GM18867 (cell line): ENCODE data around the gene IL36A.

Experiments used
- ATAC-seq: cut with Tn5 transposase; IDR thresholded peaks from one replicate; pipeline ENCODE4 v1.9.1; 2021; ENCODE audit warnings: mild to moderate bottlenecking, moderate library complexity; ENCODE audit not compliant: unreplicated experiment

The IL36A gene, protein sequence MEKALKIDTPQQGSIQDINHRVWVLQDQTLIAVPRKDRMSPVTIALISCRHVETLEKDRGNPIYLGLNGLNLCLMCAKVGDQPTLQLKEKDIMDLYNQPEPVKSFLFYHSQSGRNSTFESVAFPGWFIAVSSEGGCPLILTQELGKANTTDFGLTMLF

DNA sequence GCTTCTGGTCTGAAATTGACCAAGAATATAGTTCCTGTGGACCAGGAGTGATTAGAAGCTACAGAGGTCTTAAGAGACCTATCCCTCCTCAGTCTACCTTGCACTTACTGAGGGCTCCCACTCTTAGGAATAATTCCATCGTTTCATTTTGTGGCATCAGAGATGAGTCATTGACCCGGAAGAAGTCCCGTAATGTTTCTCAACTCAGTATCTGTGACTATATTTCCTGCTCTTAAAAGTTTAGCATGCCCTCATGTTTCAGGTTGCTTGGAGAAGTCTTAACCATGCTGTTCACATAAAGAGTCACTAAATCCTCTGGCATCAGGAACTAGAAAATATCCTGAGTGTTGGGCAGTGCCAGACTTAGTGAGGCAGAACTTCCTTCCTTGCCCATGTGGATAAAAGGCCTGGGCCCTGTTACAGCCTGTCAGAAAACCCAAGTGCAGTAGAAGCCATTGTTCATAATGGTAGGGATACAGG lies at the start of gene IL36A:
Gene IL36A, plus strand, starts transcription at position 430 of the 480 bp plus-strand sequence. CDS start 413 bp downstream, outside the sequence.
- ATAC-seq, result no peak

DNA sequence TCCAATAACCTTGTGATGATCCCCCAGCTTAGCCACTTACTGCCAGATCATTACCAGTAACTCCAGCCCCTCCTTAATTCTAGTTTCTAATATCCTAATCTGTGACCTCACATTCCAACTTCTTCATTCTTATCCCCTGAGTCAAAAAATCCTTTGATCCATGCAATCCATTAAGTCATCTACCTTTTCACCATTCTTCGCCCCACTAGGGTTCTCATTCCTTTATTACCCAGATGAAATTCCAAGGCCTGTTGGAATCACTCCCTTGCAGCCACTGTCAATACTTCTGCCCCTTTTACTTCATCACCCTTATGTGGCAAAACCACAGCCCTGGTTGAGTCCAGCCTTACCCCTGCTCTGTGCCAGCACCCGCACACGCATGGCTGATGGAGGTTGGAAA lies 47.7 kb upstream of the IL36A start:
- ATAC-seq, result no peak

DNA sequence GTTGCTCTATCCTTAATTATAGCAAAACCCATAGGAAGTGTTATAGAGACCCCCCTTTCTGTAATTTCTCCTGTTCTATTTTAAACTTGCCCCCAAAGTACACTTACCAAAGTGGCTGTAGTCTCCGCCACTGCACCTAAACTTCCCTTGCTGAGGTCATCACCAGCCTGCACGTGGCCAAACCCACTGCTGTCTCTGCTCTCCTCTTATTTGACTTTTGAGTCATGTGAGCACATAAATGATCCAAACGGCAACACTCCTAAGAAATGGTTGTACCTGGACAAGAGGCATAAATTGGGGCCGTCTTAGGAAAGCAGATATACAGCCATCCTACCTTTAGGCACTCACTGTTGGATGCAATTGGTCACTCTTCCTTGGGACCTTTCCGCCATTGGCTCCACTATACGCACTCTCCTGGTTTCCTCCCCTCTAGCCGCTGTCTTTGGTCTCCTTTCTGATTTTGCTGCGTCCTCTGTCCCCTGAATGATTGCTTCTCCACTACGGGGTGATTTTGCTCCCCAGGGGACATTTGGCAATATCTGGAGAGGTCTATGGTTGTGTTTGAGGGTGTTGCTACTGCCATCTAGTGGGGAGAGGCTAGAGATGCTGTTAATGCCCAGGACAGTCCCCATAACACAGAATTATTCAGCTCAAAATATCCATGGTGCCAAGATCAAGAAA lies 46.7 kb upstream of the IL36A start:
- peak; percentile 68 for ATAC-seq

DNA sequence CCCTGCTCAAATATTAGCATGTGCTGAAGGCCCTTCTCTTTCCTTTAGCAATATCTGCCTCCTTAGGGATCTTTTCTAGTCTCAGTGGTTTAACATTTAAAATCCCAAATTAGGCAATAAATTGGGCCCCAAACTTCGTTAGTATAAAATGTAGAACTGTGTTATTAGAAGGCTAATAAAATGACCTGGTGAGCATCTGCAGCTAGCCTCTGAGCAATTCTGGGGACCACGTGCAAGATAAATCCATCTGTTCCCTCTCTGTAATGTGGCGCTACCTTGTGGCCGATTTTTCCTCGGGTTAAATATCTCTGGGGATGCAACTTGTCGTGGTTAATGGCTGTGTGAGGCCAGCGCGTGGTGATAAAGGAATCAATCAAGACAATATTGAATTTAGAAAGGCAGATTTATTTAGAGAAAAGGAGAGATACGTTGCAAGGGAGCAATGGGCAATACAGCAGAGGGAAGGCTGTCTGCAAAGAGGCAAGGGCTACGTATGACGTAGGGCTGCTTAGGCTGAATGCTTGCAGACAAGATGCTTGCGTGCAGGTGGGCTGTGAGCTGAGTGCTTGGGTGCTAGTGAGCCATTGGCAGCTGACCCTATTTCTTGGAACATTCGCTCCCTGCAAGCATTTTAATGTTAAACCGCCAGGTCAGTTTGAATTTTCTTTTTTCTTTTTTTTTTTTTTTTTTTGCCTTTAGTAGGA lies 46.0 kb upstream of the IL36A start:
- no peak for ATAC-seq

DNA sequence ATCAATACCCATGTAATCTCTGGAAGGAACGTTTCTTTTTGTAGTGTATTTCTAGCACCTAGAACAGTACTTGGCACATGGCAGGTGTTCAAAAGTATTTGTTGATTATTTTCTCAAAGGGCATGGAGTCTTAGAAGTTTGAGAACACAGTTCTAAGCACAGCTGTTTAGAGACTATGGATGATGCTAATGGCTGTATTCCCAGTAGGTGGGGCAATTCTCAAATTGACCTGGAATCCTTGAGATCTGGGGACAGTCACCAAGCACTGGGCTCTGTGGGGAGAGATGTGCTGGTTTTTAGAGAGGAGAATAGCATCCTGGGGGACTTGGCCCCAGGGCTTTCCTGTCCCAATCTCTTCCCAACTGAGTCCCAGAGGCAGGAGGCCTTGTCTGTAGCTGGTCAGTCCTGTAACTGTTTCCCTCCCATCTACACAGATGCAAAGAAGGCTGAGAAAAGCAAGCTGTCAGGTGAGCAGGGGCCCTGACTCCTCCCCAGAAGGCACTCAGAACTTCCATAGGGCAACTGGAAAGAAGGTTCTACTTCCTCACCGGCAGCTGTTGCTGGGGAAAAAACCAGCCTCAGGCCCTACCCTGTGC lies 44.9 kb upstream of the IL36A start:
- ATAC-seq, result no peak

DNA sequence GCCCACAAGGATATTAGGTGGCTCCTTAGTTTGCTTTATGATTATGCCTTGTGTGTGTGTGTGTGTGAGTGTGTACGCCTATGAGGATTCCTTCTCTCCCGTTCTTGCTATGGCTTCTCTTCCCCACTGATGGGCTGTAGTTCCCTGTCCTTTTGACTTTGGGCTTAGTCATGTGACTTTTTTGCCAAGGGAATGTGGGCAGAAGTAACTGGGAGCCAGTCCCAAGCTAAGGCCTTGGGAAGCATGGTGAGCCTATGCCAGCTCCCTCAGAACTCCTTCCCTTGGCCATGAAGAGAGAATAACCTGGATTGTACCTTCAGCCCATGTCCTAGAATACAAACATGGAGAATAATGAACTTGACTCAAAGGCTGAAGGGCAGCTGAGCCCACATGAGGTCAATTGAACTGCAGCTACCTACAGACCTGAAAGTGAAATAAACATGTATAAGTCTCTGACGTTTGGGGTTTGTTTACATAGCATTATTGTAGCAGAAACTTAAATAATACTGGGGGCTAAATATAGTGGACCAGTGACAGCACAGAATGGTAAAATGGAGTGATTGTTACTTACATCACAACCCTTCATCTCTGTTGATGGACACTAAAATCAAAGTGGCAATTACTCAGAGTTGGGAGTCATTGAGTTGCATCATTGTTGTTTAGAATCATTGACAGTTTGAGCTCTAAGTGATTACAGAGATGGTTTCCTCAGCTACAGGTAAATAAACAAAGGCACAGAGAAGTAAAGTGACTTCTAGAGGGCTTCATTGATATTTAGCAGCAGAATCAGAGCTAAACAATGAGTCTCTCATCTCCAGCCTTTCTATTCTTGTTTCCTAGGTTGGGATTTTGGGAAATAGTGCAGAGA lies 42.7 kb upstream of the IL36A start:
- ATAC-seq, result no peak

DNA sequence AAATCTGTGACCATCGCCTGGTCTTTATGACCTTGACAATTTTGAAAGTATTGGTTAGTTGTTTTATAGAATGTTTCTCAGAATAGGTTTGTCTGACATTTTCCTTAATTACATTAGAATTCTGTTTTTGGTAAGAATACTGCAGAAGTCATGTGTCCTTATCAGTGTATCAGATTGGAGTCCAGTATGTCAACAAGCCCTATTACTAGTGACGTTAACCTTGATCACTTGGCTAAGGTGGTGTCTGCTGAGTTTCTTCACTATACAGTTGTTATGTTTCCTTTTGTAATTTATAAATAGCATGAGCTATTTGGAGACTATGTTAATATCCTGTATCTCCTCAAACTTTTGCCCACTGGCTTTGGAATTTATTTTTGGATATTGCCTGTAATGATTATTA lies 38.2 kb upstream of the IL36A start:
- ATAC-seq, result no peak

DNA sequence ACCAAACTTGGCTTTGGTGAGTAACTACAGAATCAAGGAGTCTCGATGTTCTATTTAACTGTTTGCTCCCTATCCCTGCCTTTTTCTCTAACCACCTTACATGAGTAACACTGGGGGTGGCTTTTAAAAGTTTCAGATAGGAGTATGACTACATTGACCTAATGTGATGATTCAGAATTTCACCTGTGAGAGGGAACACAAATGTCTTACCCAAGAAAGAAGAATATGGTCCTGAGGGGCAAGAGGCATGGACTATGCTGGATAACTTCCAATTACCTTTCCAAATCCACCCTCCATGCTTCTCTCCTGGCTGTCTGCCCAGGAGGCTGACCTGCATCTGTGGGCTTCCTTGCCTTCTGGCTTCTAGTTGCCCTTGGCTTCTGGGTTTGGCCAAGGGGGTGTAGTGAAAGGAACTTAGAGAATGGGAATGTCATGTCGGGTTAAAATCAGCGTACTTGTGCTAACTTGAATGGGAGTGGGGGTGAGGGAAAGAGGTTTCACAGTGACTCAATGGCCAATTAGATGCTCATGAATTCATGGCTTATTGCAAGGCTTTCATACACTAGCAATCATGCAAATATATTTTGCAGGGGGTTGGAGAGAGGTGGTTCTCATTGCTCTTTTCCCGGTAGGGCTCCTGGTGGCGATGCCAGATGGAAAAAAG lies 32.7 kb upstream of the IL36A start:
- ATAC-seq, result no peak

DNA sequence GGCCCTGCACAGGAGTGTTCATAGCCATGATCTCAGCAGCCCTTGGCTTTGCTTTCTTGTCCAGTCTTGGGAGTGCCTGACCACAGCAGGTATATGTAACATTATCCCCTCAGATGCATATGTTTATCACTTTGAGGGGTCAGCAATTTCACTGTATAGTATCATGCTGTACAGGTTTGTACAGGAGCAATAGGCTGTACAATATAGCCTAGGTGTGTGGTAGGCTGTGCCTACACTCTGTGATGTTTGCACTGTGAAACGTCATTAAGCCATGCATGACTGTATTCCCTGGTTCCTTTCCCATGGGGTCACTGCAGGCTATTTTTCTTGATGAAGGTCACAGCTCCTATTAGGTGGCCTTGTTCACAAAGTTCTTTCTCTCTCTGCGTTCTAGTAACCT lies 32.1 kb upstream of the IL36A start:
- ATAC-seq, result no peak

DNA sequence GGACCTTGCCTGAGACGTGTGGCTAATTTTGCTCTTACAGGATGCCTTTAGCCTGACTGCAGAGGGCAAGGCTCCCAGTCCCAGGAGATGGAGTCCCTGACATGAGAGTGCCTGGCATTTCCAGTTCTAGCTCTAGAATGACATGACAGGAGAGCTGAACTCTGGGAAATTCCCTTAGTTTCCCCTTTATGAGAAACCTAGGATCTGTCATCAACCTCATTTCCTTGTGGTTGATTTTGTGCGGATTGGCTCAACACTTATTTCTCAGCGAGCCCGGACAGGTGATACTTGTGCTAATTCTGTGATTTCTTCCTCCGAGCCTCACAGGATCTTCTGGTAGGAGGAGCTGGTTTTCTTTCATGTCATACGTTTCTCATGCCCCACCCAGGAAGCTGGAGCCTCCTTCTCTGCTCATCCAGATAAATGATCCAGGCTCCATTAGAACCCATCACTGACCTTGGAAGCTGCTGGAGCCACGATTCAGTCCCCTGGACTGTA lies 27.7 kb upstream of the IL36A start, which contains the start of gene IL36G:
Gene IL36G, plus strand, starts transcription at position 448 of the 498 bp plus-strand sequence. CDS start 633 bp downstream, outside the sequence.
- ATAC-seq, result no peak

DNA sequence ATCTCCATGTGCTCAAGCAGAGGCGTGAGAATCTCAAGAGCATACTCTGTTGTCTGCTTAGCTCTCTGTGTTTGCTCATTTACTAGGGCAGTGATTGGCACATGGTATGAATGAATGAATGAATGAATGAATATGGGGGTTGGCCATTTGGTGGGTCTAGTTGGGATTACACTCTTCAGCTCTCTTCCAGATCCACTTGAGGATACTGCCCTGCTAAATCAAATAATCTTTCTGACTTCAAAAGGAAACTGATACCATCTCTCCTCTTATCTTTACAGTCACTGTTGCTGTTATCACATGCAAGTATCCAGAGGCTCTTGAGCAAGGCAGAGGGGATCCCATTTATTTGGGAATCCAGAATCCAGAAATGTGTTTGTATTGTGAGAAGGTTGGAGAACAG lies 25.5 kb upstream of the IL36A start:
- ATAC-seq, result no peak

DNA sequence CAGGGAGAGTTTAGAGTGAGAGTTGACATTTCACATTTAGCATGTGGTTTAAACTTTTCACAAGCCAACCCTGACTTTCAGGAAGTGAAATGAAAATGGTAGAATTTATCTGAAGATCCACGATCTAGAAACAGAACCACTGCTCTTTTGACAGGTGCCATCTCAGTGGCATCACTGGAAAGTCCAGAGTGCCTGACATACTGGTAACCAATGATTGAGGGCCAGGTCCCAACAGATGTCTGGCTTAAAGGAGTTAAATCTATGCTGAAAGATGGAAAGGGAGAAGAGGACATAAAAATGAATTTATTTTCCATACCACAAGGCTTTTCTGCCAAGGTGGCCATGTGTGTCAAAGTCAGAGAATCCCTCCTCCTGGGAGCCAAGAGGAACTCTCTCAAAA lies 24.7 kb upstream of the IL36A start:
- ATAC-seq, result no peak

DNA sequence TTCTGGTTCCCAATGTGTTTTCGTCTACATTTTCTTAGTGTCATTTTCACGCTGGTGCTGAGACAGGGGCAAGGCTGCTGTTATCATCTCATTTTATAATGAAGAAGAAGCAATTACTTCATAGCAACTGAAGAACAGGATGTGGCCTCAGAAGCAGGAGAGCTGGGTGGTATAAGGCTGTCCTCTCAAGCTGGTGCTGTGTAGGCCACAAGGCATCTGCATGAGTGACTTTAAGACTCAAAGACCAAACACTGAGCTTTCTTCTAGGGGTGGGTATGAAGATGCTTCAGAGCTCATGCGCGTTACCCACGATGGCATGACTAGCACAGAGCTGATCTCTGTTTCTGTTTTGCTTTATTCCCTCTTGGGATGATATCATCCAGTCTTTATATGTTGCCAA lies 20.2 kb upstream of the IL36A start:
- ATAC-seq, result no peak

DNA sequence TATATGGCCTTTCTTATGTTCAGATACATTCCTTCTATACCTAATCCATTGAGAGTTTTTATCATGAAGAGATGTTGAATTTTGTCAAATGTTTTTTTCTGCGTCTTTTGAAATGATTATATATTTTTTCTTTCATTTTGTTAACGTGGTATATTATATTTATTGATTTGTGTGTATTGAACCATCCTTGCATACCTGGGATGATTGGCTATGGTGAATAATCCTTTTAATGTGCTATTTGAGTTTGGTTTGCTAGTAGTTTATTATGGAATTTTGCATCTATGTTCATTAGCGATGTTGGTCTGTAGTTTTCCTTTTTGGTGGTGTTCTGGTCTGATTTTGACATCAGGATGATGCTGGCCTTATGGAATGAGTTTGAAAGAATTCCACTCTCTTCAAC lies 15.6 kb upstream of the IL36A start:
- no peak for ATAC-seq

DNA sequence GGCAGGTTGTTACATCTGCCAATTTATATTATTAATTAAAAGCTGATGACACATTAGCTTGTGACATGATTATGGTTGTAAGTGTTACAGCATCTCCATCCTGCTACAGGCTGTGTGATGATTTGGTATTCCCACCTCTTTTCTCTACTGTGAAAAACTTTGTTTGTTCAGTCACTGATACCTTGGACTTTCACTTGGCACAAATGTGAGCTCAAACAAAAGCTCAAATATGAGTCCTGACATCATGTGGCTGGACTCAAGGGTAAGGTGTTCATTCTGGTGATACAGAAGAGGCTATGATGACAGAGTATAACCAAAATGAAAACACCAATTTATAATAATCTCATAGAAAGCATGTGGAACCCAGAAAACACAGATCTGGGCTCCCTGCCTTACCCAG lies 11.4 kb upstream of the IL36A start:
- no peak for ATAC-seq

DNA sequence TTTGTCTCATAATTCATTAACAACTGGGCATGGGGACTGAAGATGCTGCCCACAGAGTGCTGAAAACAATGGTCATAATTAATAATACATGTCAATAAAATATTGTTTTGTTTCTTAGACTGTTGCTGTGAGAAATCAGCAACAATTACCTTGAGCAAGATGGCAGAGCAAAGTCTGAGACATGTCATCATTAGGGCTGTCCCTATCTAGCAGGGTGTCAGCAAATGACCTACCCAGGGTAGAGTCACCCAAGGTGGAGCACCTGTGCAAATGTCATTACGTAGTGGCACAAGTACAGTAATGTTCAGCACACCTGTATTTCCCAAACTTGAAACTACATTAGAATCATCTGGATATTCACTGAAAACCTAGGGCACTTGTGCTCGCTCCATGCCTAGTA lies 10.6 kb upstream of the IL36A start:
- no peak for ATAC-seq

DNA sequence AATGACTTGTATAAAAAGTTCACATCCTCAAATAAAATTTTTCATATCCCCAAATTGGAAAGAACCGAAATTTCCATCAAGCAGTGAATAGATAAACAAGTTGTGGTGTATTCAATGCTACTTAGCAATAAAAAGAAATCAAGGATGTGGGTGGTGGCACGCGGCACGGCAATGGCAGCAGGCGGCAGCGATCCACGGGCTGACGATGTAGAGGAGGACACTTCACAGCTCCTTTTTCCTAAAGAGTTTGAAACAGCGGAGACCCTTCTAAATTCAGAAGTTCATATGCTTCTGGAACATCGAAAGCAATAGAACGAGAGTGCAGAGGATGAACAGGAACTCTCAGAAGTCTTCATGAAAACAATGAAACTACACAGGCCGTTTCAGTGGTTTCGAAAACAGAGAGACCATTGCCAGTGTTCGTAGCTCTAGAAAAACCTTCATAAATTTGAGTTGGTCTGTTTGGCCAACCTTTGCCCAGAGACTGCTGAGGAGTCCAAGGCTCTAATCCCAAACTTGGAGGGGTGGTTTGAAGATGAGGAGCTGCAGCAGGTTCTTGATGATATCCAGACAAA lies 9.8 kb upstream of the IL36A start:
- ATAC-seq, result no peak

DNA sequence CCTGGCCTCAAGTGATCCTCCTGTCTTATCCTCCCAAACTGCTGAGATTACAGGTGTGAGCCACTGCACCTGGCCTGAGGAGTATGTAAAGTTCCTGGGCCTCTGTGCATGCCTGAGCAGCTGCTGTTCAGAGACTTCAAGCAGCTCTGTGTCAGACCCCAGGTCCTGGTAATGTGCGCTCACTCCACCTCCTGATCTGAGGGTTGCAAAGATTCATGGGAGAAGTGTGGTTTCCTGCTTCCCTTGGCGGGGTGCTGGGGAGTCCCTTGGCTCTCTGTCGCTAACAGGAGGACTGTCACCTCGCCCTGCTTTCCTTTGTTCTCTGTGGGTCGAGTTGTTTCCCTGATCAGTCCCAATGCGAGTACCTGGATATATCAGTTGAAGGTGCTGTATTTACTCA lies 8.6 kb upstream of the IL36A start:
- no peak for ATAC-seq

DNA sequence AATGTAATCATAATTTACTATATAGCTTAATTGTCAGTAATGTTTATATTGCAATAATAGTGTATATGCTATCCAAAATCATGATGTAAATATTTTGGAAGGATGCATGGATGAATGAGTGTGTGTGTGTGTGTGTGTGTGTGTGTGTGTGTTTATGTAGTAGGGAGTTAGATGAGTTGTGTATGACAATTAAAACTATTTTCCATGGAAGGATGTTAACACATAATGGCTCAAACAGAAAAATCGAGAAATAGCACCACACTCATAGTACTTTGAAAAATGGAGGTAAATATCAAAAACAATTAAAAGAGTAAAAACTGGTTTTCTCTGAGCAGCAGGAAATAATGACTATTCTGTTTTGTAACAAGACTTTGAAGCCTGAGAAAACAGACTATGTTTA lies 8.1 kb upstream of the IL36A start:
- no peak for ATAC-seq

DNA sequence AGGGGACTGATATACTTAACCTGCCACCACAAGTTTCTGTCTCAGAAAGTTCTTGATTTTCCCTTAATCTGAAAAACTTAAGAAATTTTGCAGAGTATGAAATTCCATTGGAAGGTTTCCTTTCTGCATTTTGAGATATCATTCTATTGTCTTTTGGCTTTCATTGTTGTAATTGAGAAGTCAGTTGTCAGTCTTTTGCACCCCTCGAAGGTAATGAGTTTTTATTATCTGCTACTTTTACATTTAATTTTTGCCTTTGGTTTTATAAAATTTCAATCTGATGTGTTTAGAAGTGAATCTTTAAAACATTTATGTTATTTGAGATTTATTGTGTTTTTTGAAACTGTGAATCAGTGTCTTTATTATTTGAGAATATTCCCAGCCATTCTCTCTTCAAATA lies 4.8 kb upstream of the IL36A start:
- ATAC-seq, result no peak
